ENCODE data around the gene ITPR1.

- TF ChIP-seq CTCF (conservative IDR thresholded peaks at IDR 0.05 in 1 of 2, IDR thresholded peaks at IDR 0.05 in 1 of 2; ENCODE audit: extremely low read depth in 1 of 2, insufficient read depth in 1 of 2, low read depth in 1 of 2, low read length in 2 of 2) (no peak), EZH2 (IDR thresholded peaks at IDR 0.05; ENCODE audit: borderline replicate concordance, low read length) (no peak)
Measured at GRCh38 chr3:4822568-4822967, 329.4 kb downstream of the ITPR1 start.
